Measurements from ENCODE around the gene CDIP1.

DNA sequence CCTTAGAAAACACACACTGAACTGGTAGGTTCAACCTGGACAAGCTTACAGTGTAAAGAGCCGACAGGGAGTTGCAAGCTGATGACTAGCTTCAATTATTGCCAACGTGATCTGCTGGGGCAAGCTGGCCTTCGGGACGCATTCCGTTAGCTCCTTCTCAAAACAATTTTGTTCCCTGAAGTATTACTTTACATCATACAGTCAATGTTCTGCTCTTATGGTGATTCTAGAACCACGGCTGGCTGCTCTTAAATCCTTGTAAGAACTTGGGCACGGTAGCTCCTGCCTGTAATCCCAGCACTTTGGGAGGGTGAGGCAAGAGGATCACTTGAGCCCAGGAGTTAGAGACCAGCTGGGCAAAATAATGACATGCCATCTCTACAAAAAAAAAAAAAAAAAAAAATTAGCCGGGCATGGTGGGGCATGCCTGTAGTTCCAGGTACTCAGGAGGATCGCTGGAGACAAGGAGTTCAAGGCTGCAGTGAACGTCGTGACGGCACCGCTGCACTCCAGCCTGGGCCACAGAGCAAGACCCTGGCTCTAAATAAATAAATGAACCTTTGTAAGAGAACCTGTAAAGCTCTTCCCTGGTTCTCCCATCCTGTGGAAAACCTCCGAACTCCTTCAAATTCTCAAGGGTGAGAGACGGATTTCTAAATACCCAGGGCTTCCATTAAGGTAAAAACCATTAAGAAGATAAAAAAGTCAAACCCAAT lies 2.0 kb downstream of the CDIP1 start:
- TF ChIP-seq EZH2 (IDR thresholded peaks at IDR 0.05; ENCODE audit: borderline replicate concordance, low read length) = no peak
- TF ChIP-seq, protein P1, sequence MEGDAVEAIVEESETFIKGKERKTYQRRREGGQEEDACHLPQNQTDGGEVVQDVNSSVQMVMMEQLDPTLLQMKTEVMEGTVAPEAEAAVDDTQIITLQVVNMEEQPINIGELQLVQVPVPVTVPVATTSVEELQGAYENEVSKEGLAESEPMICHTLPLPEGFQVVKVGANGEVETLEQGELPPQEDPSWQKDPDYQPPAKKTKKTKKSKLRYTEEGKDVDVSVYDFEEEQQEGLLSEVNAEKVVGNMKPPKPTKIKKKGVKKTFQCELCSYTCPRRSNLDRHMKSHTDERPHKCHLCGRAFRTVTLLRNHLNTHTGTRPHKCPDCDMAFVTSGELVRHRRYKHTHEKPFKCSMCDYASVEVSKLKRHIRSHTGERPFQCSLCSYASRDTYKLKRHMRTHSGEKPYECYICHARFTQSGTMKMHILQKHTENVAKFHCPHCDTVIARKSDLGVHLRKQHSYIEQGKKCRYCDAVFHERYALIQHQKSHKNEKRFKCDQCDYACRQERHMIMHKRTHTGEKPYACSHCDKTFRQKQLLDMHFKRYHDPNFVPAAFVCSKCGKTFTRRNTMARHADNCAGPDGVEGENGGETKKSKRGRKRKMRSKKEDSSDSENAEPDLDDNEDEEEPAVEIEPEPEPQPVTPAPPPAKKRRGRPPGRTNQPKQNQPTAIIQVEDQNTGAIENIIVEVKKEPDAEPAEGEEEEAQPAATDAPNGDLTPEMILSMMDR (IDR thresholded peaks at IDR 0.05; ENCODE audit: low read length) = no peak

Data from OCI-LY1 (cell line).